KMS-11 (cell line): ENCODE results near the gene LRBA.
"Not testable (repeated sequence)": the region's sequence is repeated elsewhere in the genome, so short reads cannot be mapped to it uniquely, and the experiment has no call there.

Experiments used
- H2AFZ ChIP-seq: fragments of 200-600 bp; sonication (generic); 2 replicates; pipeline ENCODE4 v1.6.1; 2016; ENCODE audit warnings: antibody characterized with exemption, mixed run types, low read depth
- H3K27ac ChIP-seq: fragments of 200-600 bp; sonication (generic); 2 replicates; pipeline ENCODE4 v1.6.1; 2016; ENCODE audit warnings: mild to moderate bottlenecking, mixed run types
- H3K27me3 ChIP-seq: fragments of 200-600 bp; sonication (generic); 2 replicates; pipeline ENCODE4 v1.6.1; 2017; ENCODE audit warnings: mild to moderate bottlenecking, low read depth, mixed run types, moderate library complexity; ENCODE audit not compliant: insufficient read depth
- H3K36me3 ChIP-seq: fragments of 200-600 bp; sonication (generic); 2 replicates; pipeline ENCODE4 v1.6.1; 2017; ENCODE audit warnings: mild to moderate bottlenecking, mixed run types; ENCODE audit not compliant: insufficient read depth
- H3K4me1 ChIP-seq: fragments of 200-600 bp; sonication (generic); 2 replicates; pipeline ENCODE4 v1.6.1; 2016; ENCODE audit warnings: mild to moderate bottlenecking, low read depth, mixed run types; ENCODE audit not compliant: poor library complexity, severe bottlenecking
- H3K4me2 ChIP-seq: fragments of 200-600 bp; sonication (generic); 2 replicates; pipeline ENCODE4 v1.7.0; 2016; ENCODE audit warnings: mild to moderate bottlenecking, mixed run types
- H3K4me3 ChIP-seq: fragments of 200-600 bp; sonication (generic); IDR thresholded peaks from 2 replicates; pipeline ENCODE4 v1.6.1; 2017; ENCODE audit warnings: low read depth, low read length, mixed read lengths; ENCODE audit not compliant: insufficient read depth
- H3K79me2 ChIP-seq: fragments of 200-600 bp; sonication (generic); 2 replicates; pipeline ENCODE4 v1.6.1; 2016; ENCODE audit warnings: low read depth, mixed run types; ENCODE audit not compliant: insufficient read depth
- H3K9ac ChIP-seq: fragments of 200-600 bp; sonication (generic); 2 replicates; pipeline ENCODE4 v1.6.1; 2016; ENCODE audit warnings: mild to moderate bottlenecking, mixed run types
- H4K20me1 ChIP-seq: fragments of 200-600 bp; sonication (generic); 2 replicates; pipeline ENCODE4 v1.6.1; 2016; ENCODE audit warnings: mild to moderate bottlenecking, mixed run types; ENCODE audit not compliant: insufficient read depth
- TF ChIP-seq, protein P1 (sequence below): fragments of 200-600 bp; sonication (generic); conservative IDR thresholded peaks from 2 replicates; pipeline ENCODE4 v1.6.1; 2017; ENCODE audit warnings: low read depth, mild to moderate bottlenecking, antibody characterized with exemption, low read length, moderate library complexity, mixed read lengths

LRBA gene

DNA sequence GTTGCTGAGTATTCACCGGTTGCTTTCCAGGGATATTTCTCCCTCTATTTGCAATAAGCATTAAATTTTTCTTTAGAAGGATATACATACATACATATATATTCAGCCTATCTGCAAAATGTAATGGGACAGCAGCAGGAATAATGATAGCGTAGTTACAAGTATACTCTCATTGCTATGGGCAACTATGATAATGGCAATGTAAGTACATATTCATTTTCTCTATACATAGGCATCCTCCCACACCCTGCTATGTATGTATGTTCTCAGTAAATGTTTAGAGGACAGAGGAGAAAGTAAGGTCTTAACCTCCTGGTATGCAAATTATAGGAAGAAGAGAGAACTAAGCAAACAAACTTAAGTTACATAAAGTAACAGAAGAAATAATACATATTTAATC lies 452.8 kb downstream of the LRBA start:
- Histone ChIP-seq H3K27ac (no peak overlapping the region), H3K79me2 (no peaks in the 10 kb centered on the region), H3K9ac (no peak overlapping the region), H3K4me3 (no peak overlapping the region), H3K27me3 (no peaks in the 10 kb centered on the region), H3K4me2 (no peak overlapping the region), H2AFZ (no peak overlapping the region), H4K20me1 (no peaks in the 10 kb centered on the region), H3K4me1 (no peaks in the 10 kb centered on the region), H3K36me3 (no peaks in the 10 kb centered on the region)
- TF ChIP-seq, protein P1, sequence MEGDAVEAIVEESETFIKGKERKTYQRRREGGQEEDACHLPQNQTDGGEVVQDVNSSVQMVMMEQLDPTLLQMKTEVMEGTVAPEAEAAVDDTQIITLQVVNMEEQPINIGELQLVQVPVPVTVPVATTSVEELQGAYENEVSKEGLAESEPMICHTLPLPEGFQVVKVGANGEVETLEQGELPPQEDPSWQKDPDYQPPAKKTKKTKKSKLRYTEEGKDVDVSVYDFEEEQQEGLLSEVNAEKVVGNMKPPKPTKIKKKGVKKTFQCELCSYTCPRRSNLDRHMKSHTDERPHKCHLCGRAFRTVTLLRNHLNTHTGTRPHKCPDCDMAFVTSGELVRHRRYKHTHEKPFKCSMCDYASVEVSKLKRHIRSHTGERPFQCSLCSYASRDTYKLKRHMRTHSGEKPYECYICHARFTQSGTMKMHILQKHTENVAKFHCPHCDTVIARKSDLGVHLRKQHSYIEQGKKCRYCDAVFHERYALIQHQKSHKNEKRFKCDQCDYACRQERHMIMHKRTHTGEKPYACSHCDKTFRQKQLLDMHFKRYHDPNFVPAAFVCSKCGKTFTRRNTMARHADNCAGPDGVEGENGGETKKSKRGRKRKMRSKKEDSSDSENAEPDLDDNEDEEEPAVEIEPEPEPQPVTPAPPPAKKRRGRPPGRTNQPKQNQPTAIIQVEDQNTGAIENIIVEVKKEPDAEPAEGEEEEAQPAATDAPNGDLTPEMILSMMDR = no peak

DNA sequence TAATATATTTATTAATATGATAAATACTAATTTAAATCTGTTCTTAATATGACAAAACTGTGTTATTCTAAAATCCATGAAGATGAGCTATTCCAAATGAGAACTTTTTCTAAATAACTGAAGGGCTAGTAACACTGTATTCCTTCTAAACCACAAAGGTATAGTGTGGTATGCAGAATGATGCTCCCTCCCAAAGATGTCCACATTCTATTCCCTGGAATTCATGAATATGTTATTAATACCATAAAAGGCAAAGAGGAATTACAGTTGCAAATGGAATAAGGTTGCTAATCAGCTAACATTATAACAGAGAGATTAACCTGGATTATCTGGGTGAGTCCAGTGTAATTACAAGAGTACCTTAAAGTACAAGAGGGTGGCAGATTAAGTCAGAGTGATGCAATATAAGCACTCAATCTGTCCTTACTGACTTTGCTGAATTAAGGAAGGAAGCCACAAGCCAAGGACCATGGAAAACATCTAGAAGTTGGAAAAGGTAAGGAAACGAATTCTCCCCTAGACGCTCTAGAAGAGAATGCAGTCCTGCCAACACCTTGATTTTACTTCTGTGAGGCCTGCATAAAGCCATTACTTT lies 453.8 kb downstream of the LRBA start:
- no peak overlapping the region for H2AFZ ChIP-seq
- no peaks in the 10 kb centered on the region for H3K79me2 ChIP-seq
- no peaks in the 10 kb centered on the region for H3K4me1 ChIP-seq
- H3K27ac ChIP-seq = no peak overlapping the region
- no peak overlapping the region for H3K4me2 ChIP-seq
- H4K20me1 ChIP-seq = no peaks in the 10 kb centered on the region
- no peak overlapping the region for H3K4me3 ChIP-seq
- no peak overlapping the region for H3K9ac ChIP-seq
- H3K27me3 ChIP-seq = no peaks in the 10 kb centered on the region
- TF ChIP-seq, protein P1 = no peak
- H3K36me3 ChIP-seq = no peaks in the 10 kb centered on the region

DNA sequence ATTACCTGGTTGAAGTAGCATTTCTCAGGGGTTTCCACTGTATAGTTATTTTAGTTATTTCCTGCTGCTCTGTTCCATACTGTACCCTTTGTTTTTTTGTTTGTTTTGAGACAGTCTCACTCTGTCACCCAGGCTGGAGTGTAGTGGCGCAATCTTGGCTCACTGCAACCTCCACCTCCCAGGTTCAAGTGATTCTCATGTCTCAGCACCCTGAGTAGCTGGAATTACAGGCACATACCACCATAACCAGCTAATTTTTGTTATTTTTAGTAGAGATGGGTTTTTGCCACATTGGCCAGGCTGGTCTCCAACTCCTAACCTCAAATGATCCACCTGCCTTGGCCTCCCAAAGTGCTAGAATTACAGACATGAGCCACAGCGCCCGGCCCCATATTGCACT lies 457.3 kb downstream of the LRBA start:
- H3K4me2 ChIP-seq, H3K4me1 ChIP-seq, H3K4me3 ChIP-seq, H3K27me3 ChIP-seq, H4K20me1 ChIP-seq, H3K27ac ChIP-seq, H3K9ac ChIP-seq, H3K79me2 ChIP-seq, H3K36me3 ChIP-seq, H2AFZ ChIP-seq: not testable (repeated sequence)

DNA sequence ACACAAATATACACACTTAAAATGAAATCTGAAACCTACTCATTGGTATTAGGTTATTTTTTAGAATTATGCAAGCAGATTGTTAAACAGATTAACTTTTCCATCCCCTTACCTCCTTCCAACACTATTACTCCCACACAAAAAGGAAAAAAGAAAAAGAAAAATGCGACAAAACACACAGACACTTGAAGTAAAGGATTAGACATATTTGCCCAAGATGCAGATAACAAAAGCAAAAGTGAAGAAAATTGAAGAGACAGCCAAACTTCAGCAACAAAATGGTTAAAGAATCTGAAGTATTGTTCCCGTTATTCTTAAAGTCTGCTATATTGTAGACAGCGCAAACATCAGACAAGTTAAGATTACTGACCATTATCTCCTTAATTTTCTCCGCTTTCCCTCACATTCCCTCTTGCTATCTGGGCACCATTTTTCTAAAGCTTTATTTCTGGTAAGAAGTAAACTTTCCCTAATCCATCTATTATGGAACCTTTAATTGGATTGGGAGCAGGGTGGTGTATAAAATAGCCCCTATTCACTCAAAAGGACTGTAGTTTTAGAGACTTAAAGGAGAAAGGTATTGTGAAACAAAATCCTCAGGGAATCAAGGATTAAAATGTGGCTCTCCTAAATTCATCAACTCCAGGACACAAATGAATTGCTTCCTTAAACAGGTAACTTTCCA lies 467.8 kb downstream of the LRBA start:
- H3K27ac ChIP-seq = no peak overlapping the region
- no peaks in the 10 kb centered on the region for H3K4me1 ChIP-seq
- H4K20me1 ChIP-seq = no peaks in the 10 kb centered on the region
- H2AFZ ChIP-seq = no peak overlapping the region
- H3K4me2 ChIP-seq = no peak overlapping the region
- H3K9ac ChIP-seq = no peak overlapping the region
- no peaks in the 10 kb centered on the region for H3K79me2 ChIP-seq
- TF ChIP-seq, protein P1 = no peak
- no peaks in the 10 kb centered on the region for H3K36me3 ChIP-seq
- H3K27me3 ChIP-seq = no peaks in the 10 kb centered on the region
- no peak overlapping the region for H3K4me3 ChIP-seq

DNA sequence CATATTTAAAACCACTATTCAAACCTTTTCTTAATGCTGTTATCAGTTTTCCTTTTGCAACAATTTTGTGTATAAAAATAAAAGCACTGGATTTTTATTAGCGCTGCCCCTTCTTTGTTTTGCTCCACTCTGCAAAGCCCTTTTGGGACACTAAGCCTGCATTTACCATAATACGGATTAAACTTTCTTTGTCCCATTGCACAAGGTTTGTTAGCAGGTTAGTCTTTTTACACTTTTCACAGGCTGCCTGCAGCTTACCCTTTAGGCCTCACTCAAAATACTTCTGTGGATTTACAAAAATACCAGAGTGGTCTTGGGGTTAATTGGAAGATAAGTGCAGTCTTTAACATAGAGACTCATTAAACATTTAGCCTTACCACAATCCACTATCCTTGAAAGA lies 468.8 kb downstream of the LRBA start:
- Histone ChIP-seq H3K4me2 (no peak overlapping the region), H3K4me3 (no peak overlapping the region), H2AFZ (no peak overlapping the region), H4K20me1 (no peaks in the 10 kb centered on the region), H3K27me3 (no peaks in the 10 kb centered on the region), H3K4me1 (no peaks in the 10 kb centered on the region), H3K9ac (no peak overlapping the region), H3K79me2 (no peaks in the 10 kb centered on the region), H3K36me3 (no peaks in the 10 kb centered on the region), H3K27ac (no peak overlapping the region)
- TF ChIP-seq, protein P1 = no peak
